NCI-H510A treated with DMSO at 0.1 percent for 48 hours (cell line): ENCODE measurements around the gene TACR1.
A peak's percentile ranks its signal among the peaks of the same experiment; 100 is the strongest.
"Not testable (repeated sequence)": the region's sequence is repeated elsewhere in the genome, so short reads cannot be mapped to it uniquely, and the experiment has no call there.

ENCODE experiments used
- DNase-seq: peaks from one replicate; lab custom pipeline; 2025; lab: John Stamatoyannopoulos, UW

The TACR1 gene, protein sequence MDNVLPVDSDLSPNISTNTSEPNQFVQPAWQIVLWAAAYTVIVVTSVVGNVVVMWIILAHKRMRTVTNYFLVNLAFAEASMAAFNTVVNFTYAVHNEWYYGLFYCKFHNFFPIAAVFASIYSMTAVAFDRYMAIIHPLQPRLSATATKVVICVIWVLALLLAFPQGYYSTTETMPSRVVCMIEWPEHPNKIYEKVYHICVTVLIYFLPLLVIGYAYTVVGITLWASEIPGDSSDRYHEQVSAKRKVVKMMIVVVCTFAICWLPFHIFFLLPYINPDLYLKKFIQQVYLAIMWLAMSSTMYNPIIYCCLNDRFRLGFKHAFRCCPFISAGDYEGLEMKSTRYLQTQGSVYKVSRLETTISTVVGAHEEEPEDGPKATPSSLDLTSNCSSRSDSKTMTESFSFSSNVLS

DNA sequence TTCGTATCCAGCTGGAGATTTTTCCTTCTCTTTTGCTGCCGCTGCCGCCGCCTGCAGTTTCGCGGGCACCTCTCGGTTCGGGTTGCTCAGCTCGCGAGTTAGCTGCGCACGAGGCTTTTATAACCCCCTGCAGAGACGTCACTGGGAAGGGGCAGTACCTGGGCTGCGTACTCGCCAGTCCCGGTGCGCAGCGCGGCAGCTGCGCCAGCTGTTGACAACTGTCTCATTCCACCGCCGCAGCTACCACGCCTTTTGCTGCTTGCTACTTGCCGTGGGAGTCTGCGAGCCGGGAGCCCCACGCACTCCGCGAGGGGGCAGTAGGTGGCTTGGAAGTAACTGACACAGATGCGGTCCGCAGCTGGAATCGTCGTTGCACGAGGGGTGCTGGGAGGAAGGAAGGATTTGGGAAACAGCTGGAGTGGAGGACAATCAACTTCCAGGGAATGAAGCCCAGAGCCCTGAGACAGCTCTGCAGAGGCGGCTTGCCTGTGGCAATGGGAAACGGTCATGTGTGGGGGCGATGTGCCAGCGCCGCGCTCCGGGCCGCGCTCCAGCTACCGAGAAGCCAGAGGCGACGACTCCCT lies at the start of gene TACR1:
Gene TACR1 (minus strand): TSS at position 93 of the 584 bp plus-strand sequence. CDS start 586 bp downstream, outside the sequence.
- DNase-seq, result peak; percentile 45

DNA sequence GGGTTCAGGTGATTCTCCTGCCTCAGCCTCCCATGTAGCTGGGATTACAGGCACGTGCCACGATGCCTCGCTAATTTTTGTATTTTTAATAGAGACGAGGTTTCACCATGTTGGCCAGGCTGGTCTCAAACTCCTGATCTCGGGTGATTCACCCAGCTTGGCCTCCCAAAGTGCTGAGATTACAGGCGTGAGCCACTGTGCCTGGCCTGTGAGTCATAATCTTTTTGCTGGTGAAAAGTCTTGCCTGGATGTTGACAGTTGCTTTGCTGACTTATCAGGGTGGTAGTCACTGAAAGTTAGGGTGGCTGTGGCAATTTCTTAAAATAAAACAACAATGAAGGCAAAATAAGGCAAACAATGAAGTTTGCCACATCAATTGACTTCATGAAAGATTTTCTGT lies 49.3 kb upstream of the TACR1 start:
- not testable (repeated sequence) for DNase-seq

DNA sequence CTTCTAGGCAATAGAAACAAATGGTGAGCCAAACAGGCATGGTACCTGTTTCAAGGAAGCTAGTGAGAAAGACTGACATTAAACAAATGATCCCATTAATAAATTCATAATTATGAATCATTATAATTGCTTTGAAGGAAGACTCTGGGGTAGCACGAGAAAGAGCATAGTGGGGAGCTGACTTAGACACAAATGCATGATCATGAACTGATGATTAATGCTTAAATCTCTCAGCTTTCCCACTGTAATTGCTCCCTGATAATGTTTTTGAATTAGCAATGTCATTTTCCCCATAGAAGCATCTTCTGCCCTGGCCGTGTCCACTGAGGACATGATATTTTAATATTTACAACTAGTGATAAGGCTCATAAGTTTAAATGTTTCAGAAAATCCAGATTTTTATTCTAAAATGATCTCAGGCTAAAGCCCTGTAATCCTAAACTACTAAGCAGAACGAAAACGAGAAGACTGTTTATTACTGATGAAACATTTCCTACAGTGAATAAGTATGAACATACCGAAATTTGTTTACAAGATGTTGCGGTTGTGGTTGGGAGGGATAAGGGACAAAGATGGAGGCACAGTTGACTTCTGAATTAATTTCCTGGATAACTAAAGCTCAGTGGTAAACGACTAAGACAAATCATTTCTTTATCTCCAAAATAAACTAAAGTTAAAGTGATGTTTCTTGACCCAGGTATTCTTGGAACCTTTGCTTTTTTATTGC lies 47.3 kb upstream of the TACR1 start:
- no peak for DNase-seq

DNA sequence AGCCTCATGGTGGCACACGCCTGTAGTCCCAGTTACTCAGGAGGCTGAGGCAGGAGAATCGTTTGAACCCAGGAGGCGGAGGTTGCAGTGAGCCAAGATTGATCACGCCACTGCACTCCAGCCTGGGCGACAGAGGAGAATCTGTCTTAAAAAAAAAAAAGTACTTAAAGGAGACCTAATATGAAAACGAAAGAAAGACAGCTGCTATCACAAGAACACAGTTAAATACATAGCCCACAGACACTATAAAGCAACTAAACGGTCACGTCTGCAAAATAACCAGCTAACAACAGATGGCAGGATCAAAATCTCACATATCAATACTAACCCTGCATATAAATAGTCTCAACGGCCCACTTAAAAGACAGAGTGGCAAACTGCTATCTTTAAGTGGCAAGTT lies 43.9 kb upstream of the TACR1 start:
- no peak for DNase-seq

DNA sequence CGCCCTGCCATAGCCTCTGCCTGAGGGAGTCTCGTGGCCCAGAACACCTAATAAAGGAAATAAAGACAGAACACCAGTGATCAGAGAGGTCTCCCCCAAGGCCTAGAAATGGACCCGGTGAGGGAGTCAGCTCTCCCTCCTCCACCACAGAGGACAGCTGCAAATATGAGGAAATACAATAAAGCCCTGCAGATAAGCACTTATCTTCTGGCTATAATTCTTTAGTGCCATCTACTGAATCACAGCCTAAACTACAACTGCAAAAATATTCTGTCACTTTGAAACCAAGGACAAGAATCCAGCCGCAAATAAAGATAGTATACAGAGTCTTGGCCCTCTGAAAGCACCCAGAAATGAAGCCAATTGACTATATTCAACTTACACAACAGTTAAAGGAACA lies 42.4 kb upstream of the TACR1 start:
- no peak for DNase-seq

DNA sequence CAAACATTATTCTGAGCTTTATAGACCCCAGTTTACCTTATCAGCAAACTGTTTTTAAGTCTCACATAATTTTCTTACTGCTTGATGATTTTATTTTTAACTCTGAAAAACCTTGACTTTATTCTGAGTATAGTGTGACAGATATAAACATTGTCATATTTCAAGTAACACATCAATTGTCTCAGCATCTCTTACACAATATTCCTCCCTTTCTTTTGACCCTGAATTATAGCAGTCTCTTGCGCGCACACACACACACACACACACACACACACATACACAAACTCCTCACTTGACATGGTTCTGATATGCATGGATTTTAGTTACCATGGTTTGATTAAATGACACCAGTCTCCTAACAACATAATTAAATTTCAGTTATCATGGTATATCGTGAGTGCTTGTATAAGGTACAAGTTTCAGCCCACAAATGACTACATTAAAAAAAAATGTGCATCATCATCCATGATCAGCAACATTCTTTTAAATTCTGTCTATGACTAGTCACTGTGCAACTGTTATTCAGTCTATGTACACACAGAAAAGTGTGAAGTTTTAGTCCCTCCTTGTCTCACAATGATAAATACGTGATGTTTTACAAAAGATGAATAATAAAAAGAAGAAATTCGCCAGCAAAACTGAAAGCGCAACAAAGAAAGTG lies 39.5 kb upstream of the TACR1 start:
- DNase-seq, result no peak

DNA sequence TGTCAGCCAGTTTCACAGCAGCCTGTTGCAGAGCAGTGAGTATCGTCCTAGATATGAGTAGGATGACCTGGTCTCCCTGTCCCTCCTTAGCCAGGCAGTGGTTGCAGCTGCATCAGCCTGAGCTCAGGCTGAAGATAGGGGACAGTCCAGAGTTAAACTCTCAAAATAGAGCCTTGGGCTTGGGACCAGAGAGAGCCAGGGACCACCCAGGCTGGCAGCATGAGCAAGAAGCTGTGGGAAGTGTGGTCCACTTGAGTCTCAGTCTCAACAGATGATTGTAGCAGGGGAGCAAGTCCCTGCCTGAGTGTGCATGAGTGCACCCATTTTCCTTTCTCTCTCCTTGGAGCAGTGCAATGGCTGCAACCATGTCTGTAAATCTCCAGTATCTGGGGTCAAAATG lies 38.0 kb upstream of the TACR1 start:
- no peak for DNase-seq

DNA sequence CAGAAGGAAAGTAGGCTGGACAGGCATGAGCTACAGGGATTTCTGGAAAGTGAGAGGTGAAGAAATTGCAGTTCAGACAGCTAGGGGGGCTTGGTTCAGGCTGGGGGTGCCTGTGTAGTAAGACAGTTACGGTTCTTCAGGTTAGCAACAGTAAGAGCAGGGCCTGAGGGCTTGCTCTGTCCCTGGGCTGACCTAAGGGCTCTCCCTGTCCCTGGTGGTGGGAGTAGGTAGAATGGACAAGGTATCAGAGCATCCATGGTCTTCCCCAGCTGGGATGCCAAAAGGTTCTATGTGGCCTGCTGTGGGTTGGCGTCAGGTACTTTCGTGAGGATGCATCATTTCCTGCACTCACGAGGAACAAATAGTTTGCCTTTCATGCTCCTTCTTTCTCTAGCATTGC lies 34.6 kb upstream of the TACR1 start:
- DNase-seq, result no peak

DNA sequence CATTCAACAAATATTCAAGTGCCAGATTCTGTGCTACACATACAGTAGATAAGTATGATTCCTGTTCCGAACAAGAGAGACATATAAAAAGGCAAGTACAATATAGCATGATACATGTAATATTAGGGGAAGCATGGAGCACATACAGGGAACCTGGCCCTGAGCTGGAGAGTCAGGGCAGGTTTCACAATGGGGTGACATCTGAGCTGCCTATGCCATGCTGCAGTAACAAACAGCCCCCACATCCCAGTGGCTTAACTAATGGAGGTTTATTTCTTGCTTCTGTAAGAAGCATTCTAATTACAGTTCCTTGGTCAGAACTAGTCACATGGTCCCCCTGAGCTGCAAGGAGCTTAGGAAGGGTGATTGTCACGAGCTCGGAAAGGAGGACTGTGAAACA lies 27.3 kb upstream of the TACR1 start:
- DNase-seq, result no peak

DNA sequence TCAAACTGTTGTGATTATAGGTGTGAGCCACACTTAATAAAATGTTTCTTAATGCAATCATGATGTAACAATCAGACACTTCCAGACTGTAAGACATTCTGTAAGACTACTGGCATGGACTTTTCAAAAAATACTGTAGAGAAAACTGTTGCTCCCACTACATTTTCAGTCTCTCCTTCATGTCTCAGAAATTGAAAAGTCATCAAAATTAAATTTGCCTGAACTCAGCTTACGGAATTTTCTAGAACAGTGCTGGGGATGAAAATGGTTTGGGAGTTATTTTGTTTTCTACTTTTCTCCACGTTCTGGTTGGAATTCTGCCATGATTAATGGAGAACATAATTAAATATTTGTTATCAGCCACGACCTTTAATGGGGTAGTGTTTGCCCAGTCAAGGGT lies 26.8 kb upstream of the TACR1 start:
- DNase-seq, result no peak

DNA sequence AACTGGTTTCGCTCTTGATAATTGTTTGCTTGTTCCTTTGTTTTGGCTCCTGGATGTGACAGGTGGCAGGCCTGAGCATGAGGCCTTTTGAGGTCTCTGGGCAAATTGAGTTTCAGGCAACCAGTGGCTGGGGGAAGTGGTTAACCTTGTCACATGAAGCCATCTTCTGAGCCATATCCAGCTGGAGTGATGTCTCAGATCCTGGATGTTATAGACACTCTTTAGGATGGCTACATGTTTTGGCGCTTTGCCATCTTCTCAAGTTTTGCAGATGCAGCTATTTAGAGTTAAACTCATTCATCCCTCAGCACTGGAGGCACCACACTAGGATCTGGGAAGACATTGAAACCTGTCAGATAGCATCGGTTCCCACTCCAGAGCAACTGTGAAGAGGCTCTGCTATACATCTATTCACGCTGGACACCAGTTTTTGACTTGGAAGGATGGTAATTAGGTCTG lies 25.3 kb upstream of the TACR1 start:
- DNase-seq, result peak; percentile 70

DNA sequence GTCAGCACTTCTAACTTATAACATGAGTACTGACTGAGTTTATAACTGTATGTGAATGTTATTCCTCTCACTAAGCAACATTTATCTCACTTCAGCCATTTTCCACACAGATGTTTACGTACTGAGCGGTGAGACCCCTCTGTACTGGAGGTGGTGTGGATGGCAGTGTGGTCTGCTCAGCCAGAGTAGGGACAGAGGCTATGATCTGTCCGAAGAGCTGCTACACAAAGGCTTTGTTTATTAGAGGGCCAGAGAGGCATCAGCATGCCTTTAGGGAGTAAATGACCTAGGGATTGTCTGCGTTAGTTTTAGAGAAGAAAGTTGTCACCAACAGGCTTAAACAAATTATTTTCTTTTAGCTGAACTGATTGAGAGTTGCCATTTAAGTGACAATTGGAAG lies 23.2 kb upstream of the TACR1 start:
- DNase-seq, result no peak

DNA sequence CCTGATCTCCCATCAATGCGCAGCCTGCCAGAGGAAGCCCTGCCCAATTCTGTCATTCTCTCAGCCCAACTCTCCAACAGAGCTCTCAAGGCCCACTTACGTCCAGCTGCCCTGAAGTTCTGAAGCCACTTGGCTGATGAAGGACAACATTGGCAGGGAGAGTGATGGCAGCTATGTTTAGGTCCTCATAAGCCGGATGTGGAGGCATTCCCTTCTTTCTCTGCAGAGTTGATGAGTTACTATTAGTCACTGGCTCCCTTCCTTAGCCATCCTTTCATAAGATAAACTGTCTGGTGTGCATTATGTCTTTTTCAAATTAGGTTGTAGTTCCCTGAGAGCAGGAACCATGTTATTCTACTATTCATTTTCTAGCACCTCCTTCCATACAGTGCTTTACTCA lies 22.5 kb upstream of the TACR1 start:
- peak; percentile 74 for DNase-seq

DNA sequence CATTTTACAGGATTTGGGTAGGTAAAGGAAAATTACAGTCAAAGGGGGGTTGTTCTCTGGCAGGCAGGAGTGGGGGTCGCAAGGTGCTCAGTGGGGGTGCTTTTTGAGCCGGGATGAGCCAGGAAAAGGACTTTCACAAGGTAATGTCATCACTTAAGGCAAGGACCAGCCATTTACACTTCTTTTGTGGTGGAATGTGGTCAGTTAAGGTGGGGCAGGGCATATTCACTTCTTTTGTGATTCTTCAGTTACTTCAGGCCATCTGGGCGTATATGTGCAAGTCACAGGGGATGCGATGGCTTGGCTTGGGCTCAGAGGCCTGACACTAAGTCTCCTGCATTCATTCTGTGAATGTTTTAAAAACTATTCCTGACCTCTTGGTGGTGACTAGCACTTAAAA lies 19.9 kb upstream of the TACR1 start:
- DNase-seq, result not testable (repeated sequence)

DNA sequence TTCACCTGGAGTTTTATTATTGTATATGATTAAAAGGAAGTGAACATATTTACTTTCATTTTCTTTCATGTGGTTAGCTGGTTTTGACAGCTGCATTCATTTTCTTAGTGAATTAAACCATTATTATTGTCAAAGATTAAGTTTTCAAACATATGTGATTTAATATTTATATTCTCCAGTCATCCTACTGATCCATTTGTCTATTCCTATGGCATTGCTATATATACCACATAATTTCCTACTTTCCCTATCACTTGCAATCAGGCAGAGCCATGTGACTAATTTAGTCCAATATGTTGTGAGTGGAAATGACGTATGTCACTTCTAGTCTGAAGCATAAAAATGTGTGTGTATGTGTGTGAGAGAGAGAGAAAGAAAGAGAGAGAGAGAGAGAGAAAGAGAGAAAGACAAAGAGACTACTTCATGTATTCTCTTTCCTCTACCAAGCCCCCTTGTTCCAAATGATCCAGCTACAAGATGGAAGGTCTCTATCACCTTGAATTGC lies 12.0 kb upstream of the TACR1 start:
- DNase-seq, result no peak

DNA sequence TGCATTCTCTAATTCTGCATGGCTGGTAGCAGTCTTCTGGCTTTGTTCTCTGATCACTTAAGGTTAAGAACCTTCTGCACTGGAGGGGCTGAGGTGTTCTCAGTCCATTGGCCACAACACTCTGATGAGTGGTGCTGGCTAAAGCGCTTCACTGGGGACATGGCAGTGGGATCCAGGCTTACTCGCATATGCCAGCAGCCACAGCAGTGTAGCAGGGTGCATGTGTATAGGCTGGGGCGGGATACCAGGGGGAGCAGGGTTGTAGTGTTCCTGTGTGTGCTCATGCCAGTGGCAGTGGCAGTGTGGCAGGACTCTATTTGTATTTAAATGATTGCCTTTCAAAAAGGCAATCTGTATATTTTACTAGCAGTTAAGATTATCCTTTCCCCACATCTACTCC lies 11.1 kb upstream of the TACR1 start:
- no peak for DNase-seq

DNA sequence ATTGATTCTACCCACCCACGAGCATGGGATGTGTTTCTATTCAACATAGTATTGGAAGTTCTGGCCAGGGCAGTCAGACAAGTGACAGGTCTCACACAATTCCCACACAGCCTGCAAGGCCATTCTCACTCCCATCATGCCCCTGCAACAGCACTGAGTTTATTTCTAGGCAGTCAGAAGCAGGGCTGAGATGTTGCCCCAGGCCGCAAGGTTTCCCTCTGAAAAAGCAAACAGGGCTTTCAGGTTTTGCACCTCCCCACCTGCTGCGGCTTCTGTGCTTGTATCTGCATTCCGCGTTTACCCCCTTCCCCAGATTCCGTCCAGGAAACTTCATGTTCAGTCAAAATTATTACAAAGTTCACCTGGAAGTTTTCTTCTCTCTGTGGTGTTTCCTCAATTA lies 9.4 kb upstream of the TACR1 start:
- DNase-seq, result no peak

DNA sequence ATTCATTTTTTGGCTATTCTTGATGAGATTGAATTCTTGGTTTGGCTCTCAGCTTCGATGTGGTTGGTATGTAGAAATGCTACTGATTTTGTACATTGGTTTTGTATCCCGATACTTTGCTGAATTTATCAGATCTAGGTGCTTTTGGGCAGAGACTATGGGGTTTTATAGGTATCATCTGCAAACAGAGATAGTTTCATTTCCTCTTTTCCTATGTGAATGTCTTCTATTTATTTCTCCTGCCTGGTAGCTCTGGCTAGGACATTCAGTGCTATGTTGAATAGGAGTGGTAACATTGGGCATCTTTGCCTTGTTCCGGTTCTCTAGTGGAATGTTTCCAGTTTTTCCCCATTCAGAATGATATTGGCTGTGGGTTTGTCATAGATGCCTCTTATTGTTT lies 5.5 kb upstream of the TACR1 start:
- no peak for DNase-seq

DNA sequence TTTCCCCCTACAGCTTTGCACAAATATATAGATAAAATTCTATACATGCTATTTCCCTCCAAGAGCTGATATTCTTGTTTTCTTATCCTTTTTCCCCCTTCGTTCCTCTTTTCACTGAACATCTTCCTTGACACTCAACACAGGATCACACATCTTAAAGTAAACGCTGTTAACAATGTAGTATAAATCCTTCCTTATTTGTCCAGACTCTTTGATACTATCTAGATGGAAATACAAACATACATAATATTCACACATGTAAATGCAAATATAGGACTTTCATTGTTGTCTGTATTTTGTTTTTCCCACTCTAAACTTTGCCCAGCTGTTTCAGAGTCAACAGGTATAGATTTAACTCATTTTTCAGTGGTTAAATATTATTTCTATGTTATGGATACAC lies 3.0 kb upstream of the TACR1 start:
- no peak for DNase-seq

DNA sequence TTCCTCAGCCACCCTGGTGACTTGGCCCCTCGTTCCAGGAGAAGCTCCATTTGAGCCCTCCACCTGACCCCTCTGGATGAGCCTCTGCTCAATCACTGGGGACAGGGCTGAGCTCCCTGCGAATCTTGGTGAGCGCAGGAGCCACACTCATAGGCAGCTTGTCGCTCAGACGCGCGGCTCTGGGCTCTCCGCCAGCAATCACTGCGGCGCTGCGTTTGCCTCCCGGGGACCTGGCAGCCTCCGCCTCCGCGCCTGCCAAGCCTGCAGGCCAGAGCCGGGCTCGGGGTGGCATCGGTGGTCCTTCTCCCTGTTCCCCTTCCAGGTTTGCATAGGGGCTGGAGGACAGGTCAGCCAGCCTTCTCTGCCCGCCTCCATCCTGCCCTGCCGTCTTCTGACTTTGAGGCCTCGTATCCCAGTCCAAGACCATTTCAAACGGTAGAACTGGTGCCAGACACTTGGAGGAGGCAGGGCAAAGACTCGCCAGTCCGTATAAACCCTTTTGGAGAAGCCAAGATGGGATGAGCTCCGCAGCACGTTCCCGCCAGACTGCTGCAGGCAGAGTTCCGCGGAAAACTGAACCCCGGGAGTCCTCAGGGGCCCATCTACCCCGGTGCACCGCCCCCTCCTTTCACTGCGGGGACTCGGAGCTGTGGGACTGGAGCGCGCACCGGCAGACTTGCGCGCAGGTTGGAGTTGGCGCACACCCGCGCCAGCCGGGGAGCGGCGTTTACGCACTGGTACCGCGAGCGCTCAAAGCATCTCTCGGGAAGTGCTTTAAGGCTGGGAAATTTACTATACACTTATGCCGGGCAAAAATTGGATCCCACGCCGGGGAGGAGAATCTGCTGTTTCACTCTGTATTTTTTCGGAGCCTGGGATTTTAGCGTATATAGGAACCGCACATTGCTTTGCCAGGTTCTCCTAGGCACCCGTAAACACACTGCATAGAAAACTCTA lies 1.1 kb upstream of the TACR1 start:
- peak; percentile 46 for DNase-seq

DNA sequence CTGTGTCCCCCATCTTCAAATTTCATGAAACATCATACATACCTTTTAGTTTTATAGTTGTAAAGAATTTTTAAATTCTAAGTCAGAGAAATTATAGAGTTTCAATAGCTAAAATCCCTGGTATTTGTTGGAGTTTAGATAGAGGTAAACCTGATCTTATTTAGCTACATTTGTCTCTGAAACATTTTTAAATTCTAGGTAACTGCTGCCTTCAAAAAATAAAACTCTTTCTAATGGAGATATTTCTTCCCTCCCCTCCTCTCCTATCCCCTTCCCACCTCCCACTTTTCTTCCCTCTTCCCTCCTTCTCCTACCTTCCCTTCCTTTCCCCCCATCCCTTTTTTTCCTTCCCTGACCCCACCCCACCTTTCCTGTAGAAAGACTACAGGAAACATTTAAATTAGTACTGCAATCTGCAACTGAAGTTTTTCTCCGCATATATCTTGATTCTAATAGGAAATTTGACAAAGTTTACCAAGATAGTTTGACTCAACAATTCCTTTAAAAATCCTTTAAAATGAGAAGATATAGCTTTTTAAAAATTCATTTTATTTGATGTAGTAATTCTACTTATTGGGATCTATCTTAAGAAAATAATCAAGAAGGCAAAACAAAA lies 4.1 kb downstream of the TACR1 start:
- no peak for DNase-seq
